ENCODE results near the gene PLPPR1. TPM values are rescaled to one million over a fixed set of nuclear protein-coding genes. Genes with fewer than 3 reads are reported as not detected.

Gene PLPPR1
- total and polyA plus RNA-seq, 2 of the 4 experiments (the other 2 are of a cell fraction): not detected

- Histone ChIP-seq H2BK15ac (ENCODE audit: low read depth, low read length) (no peak overlapping the region), H3K79me1 (ENCODE audit: low read depth in 1 of 2, low read length in 2 of 2) (no peaks in the 10 kb centered on the region), H3K9me3 (ENCODE audit: control insufficient read depth, insufficient read depth, low read length) (no peaks in the 10 kb centered on the region; the same call in 1 of the 2 replicates), H2BK120ac (ENCODE audit: low read depth, low read length) (no peak overlapping the region), H2AK9ac (replicated peaks; ENCODE audit: low read depth, low read length, poor library complexity) (no peak overlapping the region), H3K14ac (replicated peaks; ENCODE audit: low read depth, low read length) (no peak overlapping the region), H3K9ac (ENCODE audit: low read depth, low read length) (no peak overlapping the region), H2BK20ac (ENCODE audit: low read depth, low read length) (no peak overlapping the region), H3K4me3 (ENCODE audit: insufficient read depth, low read depth, low read length) (no peak overlapping the region), H3K36me3 (ENCODE audit: control insufficient read depth, insufficient read depth, low read length) (no peaks in the 10 kb centered on the region), H4K5ac (ENCODE audit: low read depth, low read length) (no peak overlapping the region), H4K91ac (ENCODE audit: insufficient read depth, low read depth, low read length) (no peak overlapping the region), H4K20me1 (ENCODE audit: insufficient read depth, low read length) (no peaks in the 10 kb centered on the region), H3K23ac (ENCODE audit: low read depth, low read length) (no peak overlapping the region), H2BK5ac (ENCODE audit: low read depth, low read length, poor library complexity, severe bottlenecking) (no peak overlapping the region), H3K56ac (ENCODE audit: extremely low read depth, insufficient read depth, low read length) (no peak overlapping the region), H2AK5ac (ENCODE audit: low read depth, low read length) (no peak overlapping the region), H3K4me1 (ENCODE audit: control insufficient read depth, insufficient read depth, low read length) (no peaks in the 10 kb centered on the region), H3K18ac (ENCODE audit: low read depth, low read length) (no peak overlapping the region), H2AFZ (replicated peaks; ENCODE audit: low read length, poor library complexity) (no peak overlapping the region), H3K27me3 (ENCODE audit: control insufficient read depth, insufficient read depth, low read length) (no peaks in the 10 kb centered on the region), H4K8ac (ENCODE audit: low read depth in 2 of 2, low read length in 2 of 2) (no peak overlapping the region), H3K9me1 (ENCODE audit: insufficient read depth, low read length) (no peaks in the 10 kb centered on the region), H3K4me2 (ENCODE audit: low read depth, low read length) (no peak overlapping the region), H3K4ac (ENCODE audit: low read depth, low read length) (no peak overlapping the region), H3K27ac (ENCODE audit: insufficient read depth, low read length) (no peak overlapping the region)
- TF ChIP-seq BHLHE40 (IDR thresholded peaks at IDR 0.05; ENCODE audit: low read depth, low read length) (no peak), ELK1 (IDR thresholded peaks at IDR 0.05; ENCODE audit: borderline replicate concordance, low read depth, low read length) (no peak), RAD21 (IDR thresholded peaks at IDR 0.05; ENCODE audit: low read length) (no peak), RFX5 (IDR thresholded peaks at IDR 0.05; ENCODE audit: low read depth, low read length) (no peak), CTCF (conservative IDR thresholded peaks at IDR 0.05; ENCODE audit: low read depth, low read length) (no peak), MXI1 (IDR thresholded peaks at IDR 0.05; ENCODE audit: borderline replicate concordance, low read depth, low read length) (no peak)
- in situ Hi-C loops (cut with MboI; ENCODE audit: low sequenced_read_pairs) (no loop called here), intact Hi-C loops (cut with micrococcal nuclease) (no loop called here), dilution Hi-C loops (cut with HindIII; ENCODE audit: low sequenced_read_pairs, unreplicated experiment) (no loop called here)
- no CpG with 5 or more reads among the region's 1 CpG for WGBS, 2 experiments (ENCODE audit: extremely low coverage in 2 of 2, insufficient read length in 1 of 2)
- no TSS peak for BruUV-seq (replicated peaks)
- ATAC-seq (ENCODE audit: low read depth) (no peak), DNase-seq (no peak)
- POLR2A ChIA-PET (ENCODE audit: unreplicated experiment): no interaction called here
- CTCF ChIA-PET: no interaction called here
These were observed 37.4 kb downstream of the PLPPR1 start for GRCh38 chr9:101065930-101066329.
